Natural killer cell (primary cell): ENCODE measurements around the gene BTBD16. TPM values are rescaled to one million over a fixed set of nuclear protein-coding genes. Genes with fewer than 3 reads are reported as not detected.

ENCODE experiments used
- ATAC-seq, 3 donors: fragments of 150-1000 bp in 2 of 3; fragments of 200-7000 bp in 1 of 3; cut with Tn5 transposase; 1 replicate in 1 of 3; 2 replicates in 2 of 3; pipeline ENCODE4 v1.10.0; 2021; ENCODE audit warnings: mild to moderate bottlenecking in 2 of 3, moderate library complexity in 2 of 3
- DNase-seq, 2 donors: peaks; one replicate each; pipeline versions ENCODE4 v3.0.0 to v3.0.0-alpha.2; 2013 to 2021; ENCODE audit warnings: mixed read lengths in 1 of 2
- H3K27ac ChIP-seq: one replicate; pipeline ENCODE4 v1.5.1; 2013; ENCODE audit warnings: mild to moderate bottlenecking, low read length
- H3K27me3 ChIP-seq: one replicate; pipeline ENCODE4 v1.6.1; 2013; ENCODE audit warnings: low read length; ENCODE audit not compliant: control insufficient read depth, insufficient read depth
- H3K36me3 ChIP-seq: one replicate; pipeline ENCODE4 v1.6.1; 2013; ENCODE audit warnings: low read length; ENCODE audit not compliant: control insufficient read depth, insufficient read depth
- H3K4me1 ChIP-seq: one replicate; pipeline ENCODE4 v1.6.1; 2013; ENCODE audit warnings: low read length; ENCODE audit not compliant: control insufficient read depth, insufficient read depth
- H3K4me3 ChIP-seq: one replicate; pipeline ENCODE4 v1.5.1; 2013; ENCODE audit warnings: low read length
- H3K9me3 ChIP-seq: one replicate; pipeline ENCODE4 v1.6.1; 2013; ENCODE audit warnings: low read length; ENCODE audit not compliant: control insufficient read depth, insufficient read depth
- H3K27ac Mint-ChIP-seq, 2 donors: one replicate each; pipeline ENCODE4 v1.8.0; 2022; ENCODE audit warnings: mild to moderate bottlenecking in 2 of 2, mixed read lengths in 2 of 2, moderate library complexity in 1 of 2
- H3K27me3 Mint-ChIP-seq, 2 donors: one replicate each; pipeline ENCODE4 v1.8.0; 2022; ENCODE audit warnings: low read depth in 2 of 2, mixed read lengths in 2 of 2
- H3K36me3 Mint-ChIP-seq: one replicate; pipeline ENCODE4 v1.8.0; 2022; ENCODE audit warnings: mixed read lengths
- H3K4me1 Mint-ChIP-seq, 2 donors: one replicate each; pipeline ENCODE4 v1.8.0; 2022; ENCODE audit warnings: mixed read lengths in 2 of 2
- H3K4me3 Mint-ChIP-seq: one replicate; pipeline ENCODE4 v1.8.0; 2022; ENCODE audit warnings: mild to moderate bottlenecking, moderate library complexity, mixed read lengths
- H3K9me3 Mint-ChIP-seq, 2 donors: one replicate each; pipeline ENCODE4 v1.8.0; 2022; ENCODE audit warnings: mixed read lengths in 2 of 2
- WGBS: methylation state at CpG from one replicate; pipeline ENCODE4 v1.1.7; 2013; ENCODE audit warnings: missing lambda C conversion rate; ENCODE audit not compliant: insufficient coverage; 5-methylcytosine and 5-hydroxymethylcytosine counted together
- intact Hi-C: fragments of 100-400 bp; cut with micrococcal nuclease; formaldehyde crosslinking; loops from one replicate; pipeline ENCODE4 v1.14.2; 2022
- total RNA-seq, 4 donors: library from RNA; stranded (reverse); fragments of 120-200 nt in 1 of 4; gene quantifications; one replicate each; pipeline versions ENCODE4 v1.2.3 to v1.2.4, GENCODE V29; 2013 to 2022
- TF ChIP-seq, protein P1 (sequence below): fragments of 200-600 bp; IDR thresholded peaks from one replicate; pipeline ENCODE4 v1.8.0; 2022; ENCODE audit warnings: antibody characterized with exemption

BTBD16 gene
- total RNA-seq, 3 donors from 2014 or later (not counting 1 experiment from before 2014, with no cell fraction given): not detected

DNA sequence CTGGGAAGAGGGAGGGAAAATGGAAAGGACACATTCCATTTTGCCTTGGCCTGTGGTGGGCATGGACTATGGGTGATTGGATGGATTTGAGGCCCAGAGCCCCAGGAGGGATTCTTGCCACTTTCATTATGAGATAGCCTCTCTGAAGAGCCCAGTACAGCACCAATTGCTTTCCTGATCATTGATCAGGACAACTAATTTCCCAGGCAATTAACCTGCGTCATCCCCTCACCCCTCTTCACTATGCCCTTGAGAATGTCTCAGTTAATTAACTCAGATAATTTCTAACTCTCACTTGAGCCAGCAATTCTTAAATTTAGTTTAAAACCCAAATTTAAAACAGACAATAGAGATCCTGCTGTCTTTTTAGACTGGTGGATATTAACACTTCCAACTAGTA is 90.0 kb downstream of the BTBD16 start:
- TF ChIP-seq, protein P1, sequence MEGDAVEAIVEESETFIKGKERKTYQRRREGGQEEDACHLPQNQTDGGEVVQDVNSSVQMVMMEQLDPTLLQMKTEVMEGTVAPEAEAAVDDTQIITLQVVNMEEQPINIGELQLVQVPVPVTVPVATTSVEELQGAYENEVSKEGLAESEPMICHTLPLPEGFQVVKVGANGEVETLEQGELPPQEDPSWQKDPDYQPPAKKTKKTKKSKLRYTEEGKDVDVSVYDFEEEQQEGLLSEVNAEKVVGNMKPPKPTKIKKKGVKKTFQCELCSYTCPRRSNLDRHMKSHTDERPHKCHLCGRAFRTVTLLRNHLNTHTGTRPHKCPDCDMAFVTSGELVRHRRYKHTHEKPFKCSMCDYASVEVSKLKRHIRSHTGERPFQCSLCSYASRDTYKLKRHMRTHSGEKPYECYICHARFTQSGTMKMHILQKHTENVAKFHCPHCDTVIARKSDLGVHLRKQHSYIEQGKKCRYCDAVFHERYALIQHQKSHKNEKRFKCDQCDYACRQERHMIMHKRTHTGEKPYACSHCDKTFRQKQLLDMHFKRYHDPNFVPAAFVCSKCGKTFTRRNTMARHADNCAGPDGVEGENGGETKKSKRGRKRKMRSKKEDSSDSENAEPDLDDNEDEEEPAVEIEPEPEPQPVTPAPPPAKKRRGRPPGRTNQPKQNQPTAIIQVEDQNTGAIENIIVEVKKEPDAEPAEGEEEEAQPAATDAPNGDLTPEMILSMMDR: no peak
- WGBS: 85% methylated on average over 1 of the region's 1 CpG
- no peak overlapping the region for H3K4me3 ChIP-seq
- DNase-seq: no peak
- Mint-ChIP-seq H3K27ac (no peak overlapping the region), H3K36me3 (peaks cover 11% of the 10 kb centered on the region), H3K4me1 (peaks cover 0 to 7% of the 10 kb centered on the region in 2 donors), H3K27me3 (peaks cover 8% of the 10 kb centered on the region in 2 donors), H3K4me3 (no peak overlapping the region), H3K9me3 (peaks cover 0 to 7% of the 10 kb centered on the region in 2 donors)
- intact Hi-C loops: no loop called here
- H3K4me1 ChIP-seq: no peaks in the 10 kb centered on the region
- H3K9me3 ChIP-seq: peaks cover 2% of the 10 kb centered on the region
- ATAC-seq: no peak
- H3K36me3 ChIP-seq: no peaks in the 10 kb centered on the region
- no peak overlapping the region for H3K27ac ChIP-seq
- no peaks in the 10 kb centered on the region for H3K27me3 ChIP-seq

DNA sequence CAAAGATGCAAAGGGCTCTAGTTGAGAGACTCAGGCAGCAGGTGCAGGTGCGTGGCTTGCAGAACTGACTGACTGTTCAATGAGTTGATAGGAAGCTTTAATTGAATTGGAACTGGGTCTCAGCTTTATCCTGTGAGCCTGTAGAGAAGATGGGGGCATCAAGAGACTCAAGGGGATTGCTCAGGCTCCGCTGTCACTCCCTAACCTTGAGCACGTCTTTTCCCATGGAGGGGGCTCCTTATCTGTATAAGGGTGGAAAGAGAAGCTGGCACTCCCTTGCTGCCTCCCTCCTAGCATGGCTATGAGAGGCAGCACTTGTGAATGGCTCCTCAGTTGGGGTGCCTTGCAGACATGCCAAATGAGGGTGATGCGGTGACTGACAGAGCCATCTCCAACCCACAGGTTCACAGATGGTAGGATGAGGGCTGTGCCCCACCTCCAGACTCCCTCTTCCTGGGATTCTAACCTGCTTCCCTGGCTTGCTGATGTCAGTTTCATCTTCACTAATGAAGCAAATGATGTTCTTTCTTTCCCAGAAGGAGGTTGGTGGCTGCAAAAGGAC is 91.0 kb downstream of the BTBD16 start:
- TF ChIP-seq, protein P1: no peak
- Mint-ChIP-seq H3K4me1 (peaks cover 0 to 9% of the 10 kb centered on the region in 2 donors), H3K9me3 (peaks cover 0 to 7% of the 10 kb centered on the region in 2 donors), H3K36me3 (peaks cover 11% of the 10 kb centered on the region), H3K27ac (no peak overlapping the region), H3K4me3 (no peak overlapping the region), H3K27me3 (peaks cover 11 to 15% of the 10 kb centered on the region in 2 donors)
- Histone ChIP-seq H3K9me3 (peaks cover 2% of the 10 kb centered on the region), H3K36me3 (no peaks in the 10 kb centered on the region), H3K4me3 (no peak overlapping the region), H3K4me1 (no peaks in the 10 kb centered on the region), H3K27me3 (no peaks in the 10 kb centered on the region), H3K27ac (no peak overlapping the region)
- ATAC-seq (no peak), DNase-seq (no peak)
- intact Hi-C loops: no loop called here
- WGBS: 90% methylated on average over 4 of the region's 4 CpGs

DNA sequence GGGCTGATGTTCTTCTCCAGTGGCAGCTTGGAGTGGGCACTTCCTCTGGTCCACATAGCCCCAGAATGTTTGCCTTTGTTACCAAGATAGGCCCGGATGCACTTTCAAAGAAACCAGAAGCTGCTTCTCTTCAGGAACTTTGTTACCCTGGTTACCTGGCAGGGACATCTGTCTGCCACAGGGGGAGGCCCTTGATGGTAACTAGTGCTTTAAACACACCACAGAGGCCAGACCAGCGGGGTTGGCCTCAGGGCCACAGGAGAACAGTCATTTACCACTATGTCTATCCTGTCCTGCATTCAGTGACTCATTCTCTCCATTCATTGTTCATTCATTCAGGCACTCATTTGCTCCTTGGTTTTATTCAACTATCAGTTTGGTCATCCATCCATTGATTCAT is 91.5 kb downstream of the BTBD16 start:
- ATAC-seq: no peak
- no peak for DNase-seq
- H3K4me3 ChIP-seq: no peak overlapping the region
- H3K4me1 ChIP-seq: no peaks in the 10 kb centered on the region
- H3K36me3 Mint-ChIP-seq: peaks cover 11% of the 10 kb centered on the region
- TF ChIP-seq, protein P1: no peak
- H3K4me3 Mint-ChIP-seq: no peak overlapping the region
- no peaks in the 10 kb centered on the region for H3K27me3 ChIP-seq
- peaks cover 2% of the 10 kb centered on the region for H3K9me3 ChIP-seq
- 46% methylated on average over 2 of the region's 2 CpGs for WGBS
- peaks cover 0 to 9% of the 10 kb centered on the region in 2 donors for H3K4me1 Mint-ChIP-seq
- no peak overlapping the region for H3K27ac Mint-ChIP-seq
- no peaks in the 10 kb centered on the region for H3K36me3 ChIP-seq
- H3K27ac ChIP-seq: no peak overlapping the region
- intact Hi-C loops: no loop called here
- H3K9me3 Mint-ChIP-seq: peaks cover 0 to 7% of the 10 kb centered on the region in 2 donors
- H3K27me3 Mint-ChIP-seq: peaks cover 11 to 21% of the 10 kb centered on the region in 2 donors

DNA sequence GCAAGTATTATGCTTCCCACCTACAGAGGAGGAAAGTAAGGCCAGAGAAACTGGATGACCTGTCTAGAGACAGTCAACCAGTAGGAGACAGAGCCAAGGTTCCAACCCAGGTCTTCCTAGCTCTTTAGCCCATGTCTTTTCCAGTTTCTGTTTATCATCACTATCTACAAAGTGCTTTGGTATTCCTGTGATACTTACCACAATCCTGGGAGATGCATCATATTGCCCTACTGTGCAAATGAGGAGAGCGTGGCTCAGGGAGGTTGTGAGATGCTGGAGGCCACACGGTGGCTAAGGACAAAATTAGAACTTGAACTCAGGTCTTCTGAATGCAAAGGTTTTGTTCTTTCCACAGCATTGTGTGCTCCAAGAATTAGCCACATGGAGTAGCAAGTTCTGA is 92.2 kb downstream of the BTBD16 start:
- Histone ChIP-seq H3K4me1 (no peaks in the 10 kb centered on the region), H3K9me3 (no peaks in the 10 kb centered on the region), H3K27ac (no peak overlapping the region), H3K27me3 (no peaks in the 10 kb centered on the region), H3K4me3 (no peak overlapping the region), H3K36me3 (no peaks in the 10 kb centered on the region)
- Mint-ChIP-seq H3K27ac (no peak overlapping the region), H3K27me3 (peaks cover 13 to 23% of the 10 kb centered on the region in 2 donors), H3K4me3 (no peak overlapping the region), H3K4me1 (peaks cover 0 to 9% of the 10 kb centered on the region in 2 donors), H3K36me3 (peaks cover 6% of the 10 kb centered on the region), H3K9me3 (peaks cover 0 to 5% of the 10 kb centered on the region in 2 donors)
- intact Hi-C loops: no loop called here
- 88% methylated on average over 2 of the region's 2 CpGs for WGBS
- DNase-seq (no peak), ATAC-seq (no peak)
- TF ChIP-seq, protein P1: no peak
